HCT116 (cell line): ENCODE measurements around the gene SHC2. TPM values are rescaled to one million over a fixed set of nuclear protein-coding genes. Genes with fewer than 3 reads are reported as not detected.

Experiments
- ATAC-seq: fragments of 200-7000 bp; cut with Tn5 transposase; 2 replicates; pipeline ENCODE4 v1.9.1; 2020; ENCODE audit warnings: mild to moderate bottlenecking, moderate library complexity
- BruUV-seq: library from RNA; stranded (reverse); fragments of 400-500 nt; replicated peaks from 2 replicates; lab custom pipeline; 2021; lab: Mats Ljungman, UMichigan
- CTCF ChIA-PET: fragments of 300-600 bp; sonication (Branson Sonifier 250); formaldehyde crosslinking; loops from one replicate; lab custom pipeline; 2021; ENCODE audit warnings: antibody characterized with exemption; lab: Charles Lee
- POLR2A ChIA-PET: fragments of 300-600, 350-600 bp; sonication (Branson Sonifier 250); formaldehyde crosslinking; loops from one replicate; lab custom pipeline; 2021; ENCODE audit warnings: antibody characterized with exemption; lab: Charles Lee
- RAD21 ChIA-PET, 2 experiments: fragments of 300-600 bp; sonication (Branson Sonifier 250); formaldehyde crosslinking; loops; one replicate each; lab custom pipeline; 2023; ENCODE audit warnings: low total read pairs in 2 of 2; ENCODE audit not compliant: uncharacterized antibody in 2 of 2, unreplicated experiment in 2 of 2, low non-redundant PET in 1 of 2; lab: Charles Lee
- DNase-seq: peaks from one replicate; pipeline ENCODE4 v3.0.0-alpha.2; 2010; ENCODE audit warnings: low read depth, low spot score
- H2AFZ ChIP-seq: fragments of 200-600 bp; shearing (Covaris generic), sonication (generic); 2 replicates; pipeline ENCODE4 v1.6.1; 2017; ENCODE audit warnings: low read depth, mixed run types, mixed read lengths, antibody characterized with exemption, low read length; ENCODE audit not compliant: poor library complexity, severe bottlenecking
- H3K27ac ChIP-seq: 2 replicates; pipeline ENCODE4 v1.5.1; 2012; ENCODE audit warnings: low read depth, low read length
- H3K27me3 ChIP-seq: fragments of 200-600 bp; sonication (generic); 2 replicates; pipeline ENCODE4 v1.6.1; 2016; ENCODE audit warnings: mixed run types, low read length, mixed read lengths; ENCODE audit not compliant: insufficient read depth
- H3K36me3 ChIP-seq, 2 experiments: fragments of 200-500 bp in 1 of 2; fragments of 200-600 bp in 1 of 2; sonication (Bioruptor generic) in 1 of 2; sonication (generic) in 1 of 2; 2 replicates each; pipeline versions ENCODE4 v1.5.1 to v1.6.1; 2014 to 2016; ENCODE audit warnings: low read length in 2 of 2, inconsistent platforms in 1 of 2, mixed read lengths in 1 of 2, mixed run types in 1 of 2; ENCODE audit not compliant: insufficient read depth in 2 of 2, control insufficient read depth in 1 of 2
- H3K4me1 ChIP-seq, 2 experiments: fragments of 200-600 bp in 1 of 2; sonication (generic) in 1 of 2; 2 replicates each; pipeline versions ENCODE4 v1.5.1 to v1.6.1; 2012 to 2017; ENCODE audit warnings: low read length in 2 of 2, inconsistent platforms in 1 of 2, mild to moderate bottlenecking in 1 of 2, mixed read lengths in 1 of 2, mixed run types in 1 of 2, moderate library complexity in 1 of 2; ENCODE audit not compliant: insufficient read depth in 2 of 2, control insufficient read depth in 1 of 2
- H3K4me2 ChIP-seq: fragments of 200-600 bp; sonication (generic); 2 replicates; pipeline ENCODE4 v1.6.1; 2017; ENCODE audit warnings: mixed run types, low read length, mixed read lengths
- H3K4me3 ChIP-seq, 2 experiments: fragments of 200-600 bp in 1 of 2; sonication (generic) in 1 of 2; replicated peaks in 1 of 2; 2 replicates each; pipeline ENCODE4 v1.5.1; 2011 to 2016; ENCODE audit warnings: low read length in 2 of 2, control low read depth in 1 of 2, low read depth in 1 of 2, mild to moderate bottlenecking in 1 of 2, mixed read lengths in 1 of 2, mixed run types in 1 of 2
- H3K79me2 ChIP-seq: fragments of 200-600 bp; sonication (generic); 2 replicates; pipeline ENCODE4 v1.6.1; 2017; ENCODE audit warnings: mild to moderate bottlenecking, mixed run types, low read length, moderate library complexity, mixed read lengths; ENCODE audit not compliant: insufficient read depth
- H3K9ac ChIP-seq: fragments of 200-600 bp; sonication (generic); 2 replicates; pipeline ENCODE4 v1.6.1; 2016; ENCODE audit warnings: low read length, mixed read lengths
- H3K9me2 ChIP-seq: fragments of 200-600 bp; sonication (generic), shearing (Covaris generic); 2 replicates; pipeline ENCODE4 v1.6.1; 2017; ENCODE audit warnings: mixed run types, mild to moderate bottlenecking, moderate library complexity; ENCODE audit not compliant: insufficient read depth
- H3K9me3 ChIP-seq, 2 experiments: fragments of 200-500 bp in 1 of 2; fragments of 200-600 bp in 1 of 2; sonication (Bioruptor generic) in 1 of 2; sonication (generic) in 1 of 2; 2 replicates each; pipeline ENCODE4 v1.6.1; 2014 to 2017; ENCODE audit warnings: low read length in 2 of 2, mixed read lengths in 2 of 2, inconsistent platforms in 1 of 2, low read depth in 1 of 2, mild to moderate bottlenecking in 1 of 2, mixed run types in 1 of 2, moderate library complexity in 1 of 2; ENCODE audit not compliant: control insufficient read depth in 1 of 2, insufficient read depth in 1 of 2
- H4K20me1 ChIP-seq: fragments of 200-600 bp; sonication (generic), shearing (Covaris generic); 2 replicates; pipeline ENCODE4 v1.6.1; 2017; ENCODE audit warnings: mixed run types, mild to moderate bottlenecking, moderate library complexity; ENCODE audit not compliant: insufficient read depth
- CEBPB ChIP-seq: IDR thresholded peaks from 2 replicates; pipeline ENCODE4 v1.6.1; 2012; ENCODE audit warnings: low read depth
- CTCF ChIP-seq, 3 experiments: fragments of 200-600 bp in 1 of 3; sonication (generic) in 1 of 3; IDR thresholded peaks in 2 of 3; conservative IDR thresholded peaks in 1 of 3; 2 replicates each; pipeline ENCODE4 v1.5.1; 2012 to 2017; ENCODE audit warnings: low read depth in 2 of 3, low read length in 2 of 3, antibody characterized with exemption in 1 of 3, borderline replicate concordance in 1 of 3, control low read depth in 1 of 3, mild to moderate bottlenecking in 1 of 3, mixed read lengths in 1 of 3, mixed run types in 1 of 3, moderate library complexity in 1 of 3; ENCODE audit not compliant: insufficient read depth in 1 of 3
- EGR1 ChIP-seq: IDR thresholded peaks from 2 replicates; pipeline ENCODE4 v1.6.1; 2012; ENCODE audit warnings: low read depth
- ELF1 ChIP-seq: IDR thresholded peaks from 2 replicates; pipeline ENCODE4 v1.6.1; 2012; ENCODE audit warnings: low read depth, borderline replicate concordance
- FOSL1 ChIP-seq: IDR thresholded peaks from 2 replicates; pipeline ENCODE4 v1.6.1; 2012; ENCODE audit warnings: low read depth
- MAX ChIP-seq: IDR thresholded peaks from 2 replicates; pipeline ENCODE4 v1.6.1; 2012
- RAD21 ChIP-seq: IDR thresholded peaks from 2 replicates; pipeline ENCODE4 v1.6.1; 2012; ENCODE audit warnings: low read depth, mild to moderate bottlenecking
- SIN3A ChIP-seq: IDR thresholded peaks from 2 replicates; pipeline ENCODE4 v1.6.1; 2012; ENCODE audit warnings: low read depth
- TCF7L2 ChIP-seq: IDR thresholded peaks from 2 replicates; pipeline ENCODE4 v1.7.0; 2011; ENCODE audit warnings: borderline replicate concordance, inconsistent platforms; ENCODE audit not compliant: insufficient read depth, insufficient read length; ENCODE audit errors: extremely low read depth
- YY1 ChIP-seq: IDR thresholded peaks from 2 replicates; pipeline ENCODE4 v1.6.1; 2011; ENCODE audit warnings: low read length, low read depth, moderate library complexity, mild to moderate bottlenecking; ENCODE audit not compliant: insufficient replicate concordance; ENCODE audit errors: extremely low read depth
- ZBTB33 ChIP-seq: IDR thresholded peaks from 2 replicates; pipeline ENCODE4 v1.6.1; 2011; ENCODE audit warnings: mild to moderate bottlenecking, low read length, moderate library complexity; ENCODE audit not compliant: insufficient replicate concordance; ENCODE audit errors: extremely low read depth
- ZFX ChIP-seq: fragments of 450-650 bp; IDR thresholded peaks from 2 replicates; pipeline ENCODE4 v1.6.1; 2017
- intact Hi-C: fragments of 100-400 bp; cut with micrococcal nuclease; formaldehyde crosslinking; loops from 2 replicates; pipeline ENCODE4 v1.10.0; 2022
- total RNA-seq: library from RNA; stranded (reverse); gene quantifications from one replicate; pipeline ENCODE4 v1.2.1, GENCODE V29; 2021; ENCODE audit not compliant: unreplicated experiment

Gene SHC2
- total RNA-seq, 1 experiment from 2014 or later = 2.5 TPM

GRCh38 chr19:378706-379105 lies 82.1 kb downstream of the SHC2 start:
- no peak overlapping the region for H2AFZ ChIP-seq
- no peaks in the 10 kb centered on the region for H3K36me3 ChIP-seq
- H3K27me3 ChIP-seq = no peaks in the 10 kb centered on the region
- no peak overlapping the region for H3K4me3 ChIP-seq
- peaks cover 3 to 5% of the 10 kb centered on the region in 2 experiments; a peak in 2 of 4 replicates for H3K4me1 ChIP-seq
- H4K20me1 ChIP-seq = no peaks in the 10 kb centered on the region
- DNase-seq (no peak), ATAC-seq (no peak)
- ChIA-PET CTCF (no interaction called here), RAD21 (no interaction called here), POLR2A (no interaction called here)
- no peaks in the 10 kb centered on the region for H3K9me3 ChIP-seq
- H3K9me2 ChIP-seq = no peaks in the 10 kb centered on the region
- no peak overlapping the region for H3K27ac ChIP-seq
- H3K79me2 ChIP-seq = no peaks in the 10 kb centered on the region
- no peak for TF ChIP-seq ELF1
- TF ChIP-seq TCF7L2 = no peak
- no peak for TF ChIP-seq EGR1
- no peak for TF ChIP-seq YY1
- no peak for TF ChIP-seq FOSL1
- BruUV-seq = no TSS peak
- H3K9ac ChIP-seq = no peak overlapping the region
- intact Hi-C loops = no loop called here
- H3K4me2 ChIP-seq = no peak overlapping the region

GRCh38 chr19:377801-378581 lies 82.8 kb downstream of the SHC2 start:
- Histone ChIP-seq H3K9me3 (no peaks in the 10 kb centered on the region), H3K79me2 (no peaks in the 10 kb centered on the region), H3K9ac (no peak overlapping the region), H3K4me1 (peaks cover 3 to 5% of the 10 kb centered on the region in 2 experiments; a peak in 2 of 4 replicates), H3K27me3 (no peaks in the 10 kb centered on the region), H3K9me2 (no peaks in the 10 kb centered on the region), H3K4me2 (no peak overlapping the region), H4K20me1 (no peaks in the 10 kb centered on the region), H3K4me3 (no peak overlapping the region), H2AFZ (no peak overlapping the region), H3K27ac (no peak overlapping the region), H3K36me3 (no peaks in the 10 kb centered on the region)
- ChIA-PET RAD21 (no interaction called here), POLR2A (no interaction called here), CTCF (no interaction called here)
- no peak for TF ChIP-seq YY1
- TF ChIP-seq SIN3A = no peak
- no peak for TF ChIP-seq MAX
- no peak for TF ChIP-seq RAD21
- no peak for TF ChIP-seq ZBTB33
- TF ChIP-seq FOSL1 = no peak
- no peak for TF ChIP-seq CTCF (IDR thresholded peaks at IDR 0.05 in 2 of 3, conservative IDR thresholded peaks at IDR 0.05 in 1 of 3; ENCODE audit: borderline replicate concordance in 1 of 3, insufficient read depth in 1 of 3, low read depth in 2 of 3, low read length in 2 of 3)
- no peak for TF ChIP-seq EGR1
- TF ChIP-seq CEBPB = no peak
- TF ChIP-seq ZFX = no peak
- intact Hi-C loops = no loop called here
- no TSS peak for BruUV-seq
- DNase-seq (no peak), ATAC-seq (no peak)
